Left ventricle myocardium inferior (tissue), 1 donor: ENCODE data around the gene SLC2A11. TPM values are rescaled to one million over a fixed set of nuclear protein-coding genes. Genes with fewer than 3 reads are reported as not detected.

ENCODE experiments used
- DNase-seq: peaks from one replicate; pipeline ENCODE4 v3.0.0-alpha.2; 2020
- H3K27ac ChIP-seq: fragments of 200-600 bp; replicated peaks from 2 replicates; pipeline ENCODE4 v1.8.0; 2021
- H3K27me3 ChIP-seq: fragments of 200-600 bp; 2 replicates; pipeline ENCODE4 v1.8.0; 2021; ENCODE audit warnings: low read depth
- H3K36me3 ChIP-seq: fragments of 200-600 bp; 2 replicates; pipeline ENCODE4 v1.8.0; 2021
- H3K4me1 ChIP-seq: fragments of 200-600 bp; 2 replicates; pipeline ENCODE4 v1.8.0; 2021
- H3K4me3 ChIP-seq: fragments of 200-600 bp; 2 replicates; pipeline ENCODE4 v1.8.0; 2021; ENCODE audit warnings: mild to moderate bottlenecking, moderate library complexity
- H3K9me3 ChIP-seq: fragments of 200-600 bp; replicated peaks from 2 replicates; pipeline ENCODE4 v1.8.0; 2021
- CTCF ChIP-seq: fragments of 200-600 bp; IDR thresholded peaks from 2 replicates; pipeline ENCODE4 v1.8.0; 2021; ENCODE audit warnings: antibody characterized with exemption, mild to moderate bottlenecking, borderline replicate concordance
- intact Hi-C: fragments of 100-400 bp; cut with micrococcal nuclease; formaldehyde crosslinking; loops from one replicate; pipeline ENCODE4 v1.11.0; 2022
- total RNA-seq: library from RNA; stranded (reverse); fragmentation: NEBNext Ultra II Directional; extraction: Animal tissue kit (Norgen Biotek cat#: 25700); gene quantifications from one replicate; pipeline ENCODE4 v1.2.1, GENCODE V29; 2021
- donor health status: DM: no; HTN: yes; CAD: no; lungs with severe emphysema.

The SLC2A11 gene
- total RNA-seq, 1 donor from 2014 or later, result 22.0 TPM

- H3K9me3 ChIP-seq, result no peaks in the 10 kb centered on the region
- no peaks in the 10 kb centered on the region for H3K27me3 ChIP-seq
- no peak for DNase-seq
- peaks cover 14% of the 10 kb centered on the region for H3K4me1 ChIP-seq
- intact Hi-C loops, result no loop called here
- H3K36me3 ChIP-seq, result no peaks in the 10 kb centered on the region
- H3K4me3 ChIP-seq, result no peak overlapping the region
- H3K27ac ChIP-seq, result no peak overlapping the region
- TF ChIP-seq CTCF, result no peak
Measured at GRCh38 chr22:23910496-23911190, 53.0 kb downstream of the SLC2A11 start.

GRCh38 chr22:23911318-23911980 is 53.8 kb downstream of the SLC2A11 start:
- Histone ChIP-seq H3K27ac (no peak overlapping the region), H3K36me3 (no peaks in the 10 kb centered on the region), H3K4me3 (no peak overlapping the region), H3K27me3 (no peaks in the 10 kb centered on the region), H3K4me1 (peaks cover 14% of the 10 kb centered on the region), H3K9me3 (no peaks in the 10 kb centered on the region)
- no peak for DNase-seq
- TF ChIP-seq CTCF, result no peak
- intact Hi-C loops, result no loop called here

GRCh38 chr22:23912293-23912903 is 54.7 kb downstream of the SLC2A11 start:
- Histone ChIP-seq H3K36me3 (no peaks in the 10 kb centered on the region), H3K27ac (no peak overlapping the region), H3K4me3 (no peak overlapping the region), H3K27me3 (no peaks in the 10 kb centered on the region), H3K4me1 (peaks cover 14% of the 10 kb centered on the region), H3K9me3 (no peaks in the 10 kb centered on the region)
- no peak for DNase-seq
- intact Hi-C loops, result no loop called here
- no peak for TF ChIP-seq CTCF

- peak overlapping the region; percentile 89 for H3K27ac ChIP-seq
- intact Hi-C loops, result no loop called here
- no peaks in the 10 kb centered on the region for H3K36me3 ChIP-seq
- peaks cover 14% of the 10 kb centered on the region for H3K4me1 ChIP-seq
- H3K27me3 ChIP-seq, result no peaks in the 10 kb centered on the region
- no peak for DNase-seq
- H3K9me3 ChIP-seq, result no peaks in the 10 kb centered on the region
- peak overlapping the region; percentile 72 for H3K4me3 ChIP-seq
- TF ChIP-seq CTCF, result no peak
Measured at GRCh38 chr22:23913306-23913660, 55.6 kb downstream of the SLC2A11 start.

GRCh38 chr22:23913661-23914353 is 56.1 kb downstream of the SLC2A11 start:
- Histone ChIP-seq H3K4me3 (peak overlapping the region; percentile 72), H3K27me3 (no peaks in the 10 kb centered on the region), H3K27ac (peak overlapping the region; percentile 89), H3K4me1 (peaks cover 11% of the 10 kb centered on the region), H3K36me3 (no peaks in the 10 kb centered on the region), H3K9me3 (no peaks in the 10 kb centered on the region)
- no peak for TF ChIP-seq CTCF
- peak; percentile 100 for DNase-seq
- intact Hi-C loops, result no loop called here
